NT2/D1 (cell line): ENCODE data around the gene GIMAP8.

Experiments used
- SUZ12 ChIP-seq: IDR thresholded peaks from 2 replicates; pipeline ENCODE4 v1.6.1; 2011; ENCODE audit not compliant: insufficient read length, insufficient read depth; ENCODE audit errors: extremely low read depth
- YY1 ChIP-seq: IDR thresholded peaks from 2 replicates; pipeline ENCODE4 v1.6.1; 2011; ENCODE audit not compliant: insufficient read length, insufficient read depth
- ZNF274 ChIP-seq: IDR thresholded peaks from 2 replicates; pipeline ENCODE4 v1.6.1; 2011; ENCODE audit warnings: mild to moderate bottlenecking, low read depth, low read length

- no peak for TF ChIP-seq YY1
- no peak for TF ChIP-seq SUZ12
- TF ChIP-seq ZNF274 = no peak
Measured at GRCh38 chr7:150479023-150479716, 28.7 kb downstream of the GIMAP8 start.
